K562 (cell line): ENCODE data around the gene NBEAL2. TPM values are rescaled to one million over a fixed set of nuclear protein-coding genes. Genes with fewer than 3 reads are reported as not detected.

Experiments
- ATAC-seq: fragments of 200-7000 bp; cut with Tn5 transposase; 3 replicates; pipeline ENCODE4 v1.9.1; 2020; ENCODE audit warnings: moderate library complexity
- BruUV-seq: library from RNA; stranded (reverse); fragments of 400-500 nt; replicated peaks from 2 replicates; lab custom pipeline; 2021; lab: Mats Ljungman, UMichigan
- CTCF ChIA-PET: fragments of 300-600 bp; formaldehyde crosslinking; extraction: SDS; loops from one replicate; lab custom pipeline; 2021; ENCODE audit warnings: low intra/inter-chr PET ratio; lab: Yijun Ruan, JAX
- POLR2A ChIA-PET: fragments of 300-600, 350-650 bp; sonication (Branson Sonifier 250); formaldehyde crosslinking; extraction: SDS; loops from one replicate; lab custom pipeline; 2021; ENCODE audit warnings: antibody characterized with exemption, inconsistent platforms; lab: Yijun Ruan, JAX
- DNase-seq, 4 experiments: peaks; one replicate each; pipeline versions ENCODE4 v3.0.0 to v3.0.0-alpha.2; 2011 to 2018; ENCODE audit warnings: low spot score in 3 of 4, mixed read lengths in 3 of 4; ENCODE audit errors: extremely low read depth in 1 of 4
- FAIRE-seq: peaks from 2 replicates; lab custom pipeline; 2011; peaks lifted over from hg19 to GRCh38; lab: Jason Lieb, UNC
- H2AFZ ChIP-seq: 2 replicates; pipeline ENCODE4 v1.6.0; 2011; ENCODE audit warnings: low read depth, low read length, control low read depth, inconsistent platforms
- H3K27ac ChIP-seq: fragments of 200-600 bp; 3 replicates; pipeline ENCODE4 v1.8.0; 2011; ENCODE audit warnings: low read depth, mild to moderate bottlenecking, control low read depth, inconsistent platforms, low read length, moderate library complexity, mixed read lengths; ENCODE audit errors: extremely low read depth
- H3K27me3 ChIP-seq, 2 experiments: fragments of 300-600 bp in 1 of 2; 2 replicates in 1 of 2; 3 replicates in 1 of 2; pipeline versions ENCODE4 v1.6.0 to v1.8.0; 2011; ENCODE audit warnings: inconsistent platforms in 2 of 2, low read length in 2 of 2, mild to moderate bottlenecking in 1 of 2, mixed read lengths in 1 of 2, moderate library complexity in 1 of 2; ENCODE audit not compliant: control insufficient read depth in 2 of 2, insufficient read depth in 2 of 2
- H3K36me3 ChIP-seq: fragments of 300-600 bp; 3 replicates; pipeline ENCODE4 v1.8.0; 2011; ENCODE audit warnings: mild to moderate bottlenecking, low read length, inconsistent platforms; ENCODE audit not compliant: control insufficient read depth, insufficient read depth
- H3K4me1 ChIP-seq, 2 experiments: fragments of 200-600 bp in 1 of 2; replicated peaks in 1 of 2; 2 replicates in 1 of 2; 3 replicates in 1 of 2; pipeline versions ENCODE4 v1.5.1 to v1.8.0; 2011; ENCODE audit warnings: inconsistent platforms in 2 of 2, low read length in 2 of 2, mild to moderate bottlenecking in 1 of 2, mixed read lengths in 1 of 2, moderate library complexity in 1 of 2; ENCODE audit not compliant: control insufficient read depth in 2 of 2, insufficient read depth in 2 of 2
- H3K4me2 ChIP-seq: 2 replicates; pipeline ENCODE4 v1.6.1; 2011; ENCODE audit warnings: low read length, control low read depth, inconsistent platforms, mixed read lengths; ENCODE audit not compliant: insufficient read depth
- H3K4me3 ChIP-seq: fragments of 200-600 bp; sonication (generic), shearing (Covaris generic); 2 replicates; pipeline ENCODE4 v1.5.1; 2016; ENCODE audit warnings: control low read depth, inconsistent platforms
- H3K79me2 ChIP-seq: fragments of 200-600 bp; 3 replicates; pipeline ENCODE4 v1.8.0; 2011; ENCODE audit warnings: low read length, inconsistent platforms; ENCODE audit not compliant: control insufficient read depth, insufficient read depth
- H3K9ac ChIP-seq, 2 experiments: 2 replicates each; pipeline versions ENCODE4 v1.6.0 to v1.6.1; 2011; ENCODE audit warnings: low read depth in 2 of 2, low read length in 2 of 2, control low read depth in 1 of 2, inconsistent platforms in 1 of 2, mild to moderate bottlenecking in 1 of 2, mixed read lengths in 1 of 2; ENCODE audit not compliant: insufficient read depth in 1 of 2
- H3K9me1 ChIP-seq: one replicate; pipeline ENCODE4 v1.6.0; 2011; ENCODE audit warnings: inconsistent platforms, mild to moderate bottlenecking, low read length, moderate library complexity; ENCODE audit not compliant: control insufficient read depth, insufficient read depth
- H3K9me3 ChIP-seq: replicated peaks from 2 replicates; pipeline ENCODE4 v1.5.1; 2011; ENCODE audit warnings: low read depth, low read length, inconsistent platforms; ENCODE audit not compliant: control insufficient read depth, insufficient read depth
- H4K20me1 ChIP-seq: replicated peaks from 2 replicates; pipeline ENCODE4 v1.6.1; 2011; ENCODE audit warnings: low read length, inconsistent platforms, mixed read lengths; ENCODE audit not compliant: control insufficient read depth, insufficient read depth
- CEBPG ChIP-seq, 3 experiments: fragments of 200-800 bp in 1 of 3; sonication (Bioruptor generic) in 1 of 3; sonication (generic) in 1 of 3; formaldehyde crosslinking in 1 of 3; IDR thresholded peaks in 2 of 3; conservative IDR thresholded peaks in 1 of 3; 2 replicates each; pipeline versions ENCODE4 v1.6.1 to v1.8.0; 2016 to 2022; ENCODE audit warnings: missing compliant biosample characterization in 2 of 3, missing genetic modification characterization in 2 of 3, mild to moderate bottlenecking in 1 of 3, missing genetic modification reagents in 1 of 3
- GATAD2A ChIP-seq: fragments of 450-650 bp; IDR thresholded peaks from 2 replicates; pipeline ENCODE4 v1.6.1; 2017
- ILK ChIP-seq: fragments of 450-650 bp; IDR thresholded peaks from 2 replicates; pipeline ENCODE4 v1.6.1; 2016; ENCODE audit warnings: missing genetic modification characterization, low read depth, mild to moderate bottlenecking, missing compliant biosample characterization, moderate library complexity, borderline replicate concordance
- IRF1 ChIP-seq: sonication (generic); formaldehyde crosslinking; IDR thresholded peaks from 2 replicates; pipeline ENCODE4 v1.8.0; 2022; ENCODE audit warnings: missing genetic modification reagents, mild to moderate bottlenecking, borderline replicate concordance
- MCM2 ChIP-seq: fragments of 450-650 bp; IDR thresholded peaks from 2 replicates; pipeline ENCODE4 v1.6.1; 2017; ENCODE audit warnings: low read depth, mild to moderate bottlenecking
- PHB ChIP-seq: fragments of 250-450 bp; sonication (Bioruptor Pico); IDR thresholded peaks from 2 replicates; pipeline ENCODE4 v1.5.0; 2021
- POU5F1 ChIP-seq: fragments of 150-350 bp; IDR thresholded peaks from 2 replicates; pipeline ENCODE4 v1.6.1; 2014; ENCODE audit warnings: borderline replicate concordance, low read length, low read depth, mild to moderate bottlenecking; ENCODE audit not compliant: partially characterized antibody
- RB1 ChIP-seq: fragments of 450-650 bp; IDR thresholded peaks from 2 replicates; pipeline ENCODE4 v1.6.1; 2017; ENCODE audit warnings: low read depth, mild to moderate bottlenecking
- SMARCC2 ChIP-seq: fragments of 450-650 bp; IDR thresholded peaks from 2 replicates; pipeline ENCODE4 v1.6.1; 2017; ENCODE audit warnings: antibody characterized with exemption, moderate library complexity, mild to moderate bottlenecking, low read depth
- SNIP1 ChIP-seq: fragments of 450-650 bp; IDR thresholded peaks from 2 replicates; pipeline ENCODE4 v1.7.1; 2017; ENCODE audit warnings: low read depth, mild to moderate bottlenecking
- ZNF239 ChIP-seq: fragments of 250-450 bp; sonication (Bioruptor Pico); IDR thresholded peaks from 2 replicates; pipeline ENCODE4 v1.4.0; 2020; ENCODE audit warnings: mild to moderate bottlenecking
- ZNF586 ChIP-seq: fragments of 450-650 bp; formaldehyde crosslinking; conservative IDR thresholded peaks from 2 replicates; pipeline ENCODE4 v1.4.0; 2020; ENCODE audit warnings: mild to moderate bottlenecking, moderate library complexity
- ZNF696 ChIP-seq: fragments of 250-450 bp; sonication (Bioruptor Pico); conservative IDR thresholded peaks from 2 replicates; pipeline ENCODE4 v1.4.0; 2020; ENCODE audit warnings: mild to moderate bottlenecking, moderate library complexity
- WGBS: fragments of 100-300 bp; shearing (Covaris generic); methylation state at CpG from one replicate; pipeline ENCODE4 v1.1.6; 2016; ENCODE audit warnings: low coverage, mixed read lengths; ENCODE audit not compliant: insufficient coverage; ENCODE audit errors: missing lambda C conversion rate; 5-methylcytosine and 5-hydroxymethylcytosine counted together
- in situ Hi-C: fragments of 300-500 bp; cut with MboI; formaldehyde crosslinking; loops from 4 replicates; pipeline ENCODE4 v1.15.0; 2018; ENCODE audit warnings: inconsistent platforms, mixed read lengths
- intact Hi-C: fragments of 100-400 bp; cut with micrococcal nuclease; formaldehyde crosslinking; loops from 2 replicates; pipeline ENCODE4 v1.14.2; 2022
- polyA plus RNA-seq, 8 experiments: library from polyadenylated mRNA; depleted of rRNA in 4 of 8; stranded (reverse) in 5 of 8; unstranded in 3 of 8; fragments of >200 nt; fragmentation: Nextera tagmentation in 2 of 8; fragmentation: Illumina TruSeq in 1 of 8; extraction: Ambion mirVana in 2 of 8; extraction: Trizol in 1 of 8; gene quantifications; 2 replicates each; pipeline versions ENCODE4 v1.2.1 to v1.2.3, GENCODE V29; 2011 to 2014; ENCODE audit warnings: inconsistent platforms in 1 of 8, missing spikeins in 1 of 8
- total RNA-seq, 7 experiments: library from RNA; depleted of rRNA in 6 of 7; stranded (reverse); fragments of >200 nt in 6 of 7; fragmentation: Illumina TruSeq in 2 of 7; extraction: Trizol in 2 of 7; gene quantifications; 2 replicates each; pipeline versions ENCODE4 v1.2.1 to v1.2.3, GENCODE V29; 2011 to 2021; ENCODE audit warnings: low replicate concordance in 1 of 7
- TF ChIP-seq, protein P1 (sequence below): sonication (generic); formaldehyde crosslinking; IDR thresholded peaks from 2 replicates; pipeline ENCODE4 v1.4.0; 2020; ENCODE audit warnings: mild to moderate bottlenecking, missing genetic modification reagents

Gene NBEAL2
- total and polyA plus RNA-seq, 9 of the 15 experiments (the other 6 are each of a cell fraction or from before 2014, with no cell fraction given), result 0.06 to 114 (median 29.6) TPM

GRCh38 chr3:47019201-47019600, 39.7 kb downstream of the NBEAL2 start:
- Histone ChIP-seq H3K36me3 (peaks cover 64% of the 10 kb centered on the region), H3K9ac (no peak overlapping the region), H2AFZ (no peak overlapping the region), H3K4me3 (no peak overlapping the region), H3K27me3 (no peaks in the 10 kb centered on the region), H3K4me1 (peaks cover 11 to 27% of the 10 kb centered on the region in 2 experiments; a peak in 4 of 5 replicates), H4K20me1 (no peaks in the 10 kb centered on the region), H3K4me2 (no peak overlapping the region), H3K9me1 (no peaks in the 10 kb centered on the region), H3K79me2 (peaks cover 5% of the 10 kb centered on the region; the same call in 2 of the 3 replicates), H3K27ac (no peak overlapping the region), H3K9me3 (no peaks in the 10 kb centered on the region)
- in situ Hi-C loops, result no loop called here
- POLR2A ChIA-PET, result interaction anchor here (1.0 to 4.9 kb wide), 3 partner anchors 9 to 16 kb away, joined by 3 to 27 read pairs (median 4); no protein-coding TSS in a partner anchor
- TF ChIP-seq GATAD2A (no peak), POU5F1 (no peak), ZNF239 (CRISPR knock-in tag) (no peak), IRF1 (CRISPR knock-in tag) (no peak), ILK (tag) (no peak), SNIP1 (no peak), CEBPG (CRISPR knock-in tag; IDR thresholded peaks at IDR 0.05) (no peak), CEBPG (tag; conservative IDR thresholded peaks at IDR 0.05 in 1 of 2, IDR thresholded peaks at IDR 0.05 in 1 of 2) (no peak), MCM2 (no peak), RB1 (no peak), PHB (CRISPR knock-in tag) (no peak), ZNF696 (no peak), SMARCC2 (no peak), ZNF586 (CRISPR knock-in tag) (no peak)
- TF ChIP-seq, protein P1, sequence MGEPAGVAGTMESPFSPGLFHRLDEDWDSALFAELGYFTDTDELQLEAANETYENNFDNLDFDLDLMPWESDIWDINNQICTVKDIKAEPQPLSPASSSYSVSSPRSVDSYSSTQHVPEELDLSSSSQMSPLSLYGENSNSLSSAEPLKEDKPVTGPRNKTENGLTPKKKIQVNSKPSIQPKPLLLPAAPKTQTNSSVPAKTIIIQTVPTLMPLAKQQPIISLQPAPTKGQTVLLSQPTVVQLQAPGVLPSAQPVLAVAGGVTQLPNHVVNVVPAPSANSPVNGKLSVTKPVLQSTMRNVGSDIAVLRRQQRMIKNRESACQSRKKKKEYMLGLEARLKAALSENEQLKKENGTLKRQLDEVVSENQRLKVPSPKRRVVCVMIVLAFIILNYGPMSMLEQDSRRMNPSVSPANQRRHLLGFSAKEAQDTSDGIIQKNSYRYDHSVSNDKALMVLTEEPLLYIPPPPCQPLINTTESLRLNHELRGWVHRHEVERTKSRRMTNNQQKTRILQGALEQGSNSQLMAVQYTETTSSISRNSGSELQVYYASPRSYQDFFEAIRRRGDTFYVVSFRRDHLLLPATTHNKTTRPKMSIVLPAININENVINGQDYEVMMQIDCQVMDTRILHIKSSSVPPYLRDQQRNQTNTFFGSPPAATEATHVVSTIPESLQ (CRISPR knock-in tag), result no peak
- DNase-seq (no peak), FAIRE-seq (no peak), ATAC-seq (no peak)
- CTCF ChIA-PET, result no interaction called here
- BruUV-seq, result no TSS peak
- intact Hi-C loops, result loop anchor here (10.0 kb wide), 2 partner anchors 306 to 356 kb away; no protein-coding TSS in a partner anchor
- 90% methylated on average over 1 of the region's 1 CpG for WGBS
